Skeletal muscle tissue (tissue), 4 donors: ENCODE results near the gene MAP3K2. TPM values are rescaled to one million over a fixed set of nuclear protein-coding genes. Genes with fewer than 3 reads are reported as not detected.

Experiments used
- H3K27ac ChIP-seq: one replicate; pipeline ENCODE4 v1.7.0; 2013; ENCODE audit warnings: mild to moderate bottlenecking, low read depth, low read length, inconsistent platforms
- H3K27me3 ChIP-seq, 3 donors: one replicate each; pipeline ENCODE4 v1.7.0; 2013; ENCODE audit warnings: low read length in 3 of 3; ENCODE audit not compliant: control insufficient read depth in 3 of 3, insufficient read depth in 3 of 3
- H3K36me3 ChIP-seq, 3 donors: one replicate each; pipeline ENCODE4 v1.7.0; 2013; ENCODE audit warnings: low read length in 3 of 3; ENCODE audit not compliant: control insufficient read depth in 3 of 3, insufficient read depth in 3 of 3
- H3K4me1 ChIP-seq, 3 donors: one replicate each; pipeline ENCODE4 v1.7.0; 2013; ENCODE audit warnings: low read length in 3 of 3, mild to moderate bottlenecking in 3 of 3; ENCODE audit not compliant: control insufficient read depth in 3 of 3, insufficient read depth in 3 of 3
- H3K4me3 ChIP-seq, 3 donors: one replicate each; pipeline ENCODE4 v1.7.0; 2013; ENCODE audit warnings: low read length in 3 of 3
- H3K9ac ChIP-seq, 3 donors: one replicate each; pipeline ENCODE4 v1.7.0; 2013; ENCODE audit warnings: low read length in 3 of 3, mild to moderate bottlenecking in 3 of 3, moderate library complexity in 2 of 3, low read depth in 1 of 3
- H3K9me3 ChIP-seq, 3 donors: one replicate each; pipeline ENCODE4 v1.7.0; 2013; ENCODE audit warnings: low read length in 3 of 3; ENCODE audit not compliant: control insufficient read depth in 3 of 3
- total RNA-seq: library from RNA; depleted of rRNA; stranded (reverse); fragments of >200 nt; gene quantifications from one replicate; pipeline ENCODE4 v1.2.3, GENCODE V29; 2014
- donor health status: Osteomylitis.

MAP3K2 gene
- total RNA-seq, 1 donor from 2014 or later = 21.9 TPM

DNA sequence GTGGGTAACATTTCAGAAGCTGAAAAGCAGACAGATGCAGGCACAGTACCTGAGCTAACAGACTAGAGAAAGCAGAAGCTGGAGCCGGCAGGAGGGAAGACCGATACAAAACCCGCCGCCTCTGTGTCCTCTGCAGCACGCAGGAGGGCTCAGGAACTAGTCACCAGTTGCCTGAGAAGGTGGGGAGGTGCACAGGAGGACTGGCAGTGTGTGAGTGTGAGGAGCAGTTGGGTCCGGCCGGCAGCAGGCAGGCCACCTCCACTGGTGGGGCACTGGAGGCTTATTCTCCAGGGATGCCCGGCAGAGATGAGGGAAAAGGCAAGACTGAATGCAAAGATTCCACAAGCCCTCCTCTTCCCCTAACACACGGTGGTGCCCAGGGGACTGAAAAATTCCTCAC, 112.0 kb downstream of the MAP3K2 start:
- Histone ChIP-seq H3K4me3 (no peak overlapping the region), H3K27ac (no peak overlapping the region), H3K27me3 (no peaks in the 10 kb centered on the region), H3K9me3 (no peaks in the 10 kb centered on the region), H3K36me3 (peaks cover 54 to 70% (median 59%) of the 10 kb centered on the region in 3 donors), H3K9ac (no peak overlapping the region), H3K4me1 (no peaks in the 10 kb centered on the region)

DNA sequence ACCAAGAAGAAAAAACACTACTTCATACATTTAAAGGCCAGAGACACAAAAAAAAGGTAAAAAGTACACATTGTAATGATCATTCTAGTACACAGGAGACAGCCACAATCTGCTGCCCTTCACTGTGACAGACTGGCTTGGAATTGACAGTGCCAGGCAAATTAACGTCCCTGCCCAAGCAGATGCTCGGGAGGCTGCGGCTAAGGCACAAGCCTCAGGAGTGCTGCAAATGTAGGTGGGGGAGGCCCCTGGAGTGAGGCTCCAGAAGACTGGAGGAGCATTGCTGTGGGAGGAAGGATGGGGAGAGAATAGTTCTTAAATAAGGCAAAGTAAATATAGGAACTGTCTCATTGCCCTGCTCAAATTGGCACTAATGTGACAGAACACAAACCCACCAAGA, 112.4 kb downstream of the MAP3K2 start:
- Histone ChIP-seq H3K9me3 (no peaks in the 10 kb centered on the region), H3K27me3 (no peaks in the 10 kb centered on the region), H3K4me3 (no peak overlapping the region), H3K27ac (no peak overlapping the region), H3K9ac (no peak overlapping the region), H3K36me3 (peaks cover 57 to 72% (median 63%) of the 10 kb centered on the region in 3 donors), H3K4me1 (no peaks in the 10 kb centered on the region)

DNA sequence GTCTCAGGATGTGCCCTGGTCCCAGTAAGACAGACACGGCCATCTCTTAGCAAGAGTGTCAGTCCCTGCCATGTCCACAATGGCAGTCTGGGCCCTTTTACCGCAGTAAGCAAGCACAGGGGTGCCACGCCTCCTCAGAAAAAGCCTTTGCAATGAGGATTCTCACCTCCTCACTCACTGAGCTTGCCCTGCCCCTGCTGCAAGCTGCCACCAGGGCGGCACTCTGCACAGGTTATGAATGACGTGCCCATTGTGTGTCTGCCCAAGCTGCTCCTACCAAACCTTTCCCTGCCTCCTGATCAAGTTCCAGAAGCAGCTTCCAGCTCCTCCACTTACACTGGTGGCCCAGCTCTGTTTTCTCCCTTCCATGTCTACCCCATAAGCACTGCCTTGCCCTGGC, 117.1 kb downstream of the MAP3K2 start:
- H3K9me3 ChIP-seq = no peaks in the 10 kb centered on the region
- no peak overlapping the region for H3K9ac ChIP-seq
- no peaks in the 10 kb centered on the region for H3K27me3 ChIP-seq
- no peak overlapping the region for H3K27ac ChIP-seq
- no peak overlapping the region for H3K4me3 ChIP-seq
- H3K36me3 ChIP-seq = peaks cover 48 to 65% (median 51%) of the 10 kb centered on the region in 3 donors
- H3K4me1 ChIP-seq = no peaks in the 10 kb centered on the region

DNA sequence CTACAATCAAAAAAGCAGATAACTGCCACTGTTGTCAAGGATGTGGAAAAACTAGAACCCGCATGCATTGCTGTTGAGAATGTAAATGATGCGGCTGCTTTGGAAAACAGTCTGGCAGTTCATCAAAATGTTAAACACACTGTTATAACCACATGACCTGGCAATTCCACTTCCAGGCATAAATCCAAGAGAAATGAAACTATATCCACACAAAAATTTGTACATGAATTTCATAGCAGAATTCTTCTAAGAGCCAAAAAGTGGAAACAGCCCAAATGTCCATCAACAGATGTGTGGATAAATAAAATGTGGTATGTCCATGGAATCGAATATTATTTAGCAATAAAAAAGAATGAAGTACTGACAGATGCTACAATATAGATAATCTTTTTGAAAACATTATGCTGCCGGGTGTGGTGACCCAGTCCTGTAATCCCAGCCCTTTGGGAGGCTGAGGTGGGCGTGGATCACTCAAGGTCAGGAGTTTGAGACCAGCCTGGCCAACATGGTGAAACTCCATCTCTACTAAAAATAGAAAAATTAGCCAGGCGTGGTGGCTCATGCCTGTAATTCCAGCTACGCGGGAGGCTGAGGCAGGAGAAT, 125.9 kb downstream of the MAP3K2 start:
- Histone ChIP-seq H3K9me3 (no peaks in the 10 kb centered on the region), H3K36me3 (peaks cover 31 to 43% (median 42%) of the 10 kb centered on the region in 3 donors), H3K4me1 (no peaks in the 10 kb centered on the region), H3K4me3 (no peak overlapping the region), H3K9ac (no peak overlapping the region), H3K27ac (no peak overlapping the region), H3K27me3 (no peaks in the 10 kb centered on the region)

DNA sequence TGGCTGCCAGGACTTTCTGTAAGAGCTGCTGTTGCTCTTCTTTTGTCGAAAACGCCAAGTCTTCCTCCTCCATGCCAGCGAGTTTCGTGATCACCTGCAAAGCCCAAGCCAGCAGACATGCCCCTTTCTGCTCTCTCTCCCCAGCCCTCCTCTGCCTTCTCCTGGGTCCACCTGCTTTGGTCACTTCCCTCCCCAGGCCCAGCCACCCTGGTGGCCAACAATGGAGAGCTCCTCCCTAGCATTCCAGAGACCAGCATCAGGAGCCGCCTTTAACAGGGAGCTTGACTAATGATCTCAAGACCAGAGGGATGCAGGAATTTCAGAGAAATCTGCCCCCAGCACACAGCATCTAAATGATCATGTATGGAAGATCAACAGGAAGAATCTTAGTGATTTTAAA, 128.4 kb downstream of the MAP3K2 start:
- Histone ChIP-seq H3K4me3 (no peak overlapping the region), H3K4me1 (no peaks in the 10 kb centered on the region), H3K36me3 (peaks cover 37 to 47% (median 46%) of the 10 kb centered on the region in 3 donors), H3K27ac (no peak overlapping the region), H3K27me3 (no peaks in the 10 kb centered on the region), H3K9ac (no peak overlapping the region), H3K9me3 (no peaks in the 10 kb centered on the region)

DNA sequence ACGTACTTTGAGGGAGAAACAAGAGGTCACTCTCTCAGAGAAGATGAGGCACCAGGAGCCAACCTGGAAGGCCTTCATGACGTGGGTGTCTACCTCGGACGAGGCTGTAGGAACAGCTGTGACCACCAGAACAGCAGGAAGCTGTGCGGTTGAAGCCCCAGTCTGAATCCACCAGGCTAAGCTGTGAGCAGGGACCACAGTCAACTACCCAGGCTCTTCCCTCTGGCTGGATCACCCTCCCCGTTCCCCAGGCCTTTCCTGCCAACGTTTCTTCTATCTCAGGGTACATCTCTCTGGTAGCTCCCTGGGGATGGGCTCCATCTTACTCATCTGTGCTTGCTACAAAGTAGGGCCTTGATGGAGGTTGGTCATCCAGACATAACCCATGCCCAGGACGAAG, 130.9 kb downstream of the MAP3K2 start:
- no peak overlapping the region for H3K4me3 ChIP-seq
- no peaks in the 10 kb centered on the region for H3K27me3 ChIP-seq
- no peaks in the 10 kb centered on the region for H3K4me1 ChIP-seq
- H3K36me3 ChIP-seq = peaks cover 37 to 46% (median 46%) of the 10 kb centered on the region in 3 donors
- H3K27ac ChIP-seq = no peak overlapping the region
- H3K9ac ChIP-seq = no peak overlapping the region
- no peaks in the 10 kb centered on the region for H3K9me3 ChIP-seq

DNA sequence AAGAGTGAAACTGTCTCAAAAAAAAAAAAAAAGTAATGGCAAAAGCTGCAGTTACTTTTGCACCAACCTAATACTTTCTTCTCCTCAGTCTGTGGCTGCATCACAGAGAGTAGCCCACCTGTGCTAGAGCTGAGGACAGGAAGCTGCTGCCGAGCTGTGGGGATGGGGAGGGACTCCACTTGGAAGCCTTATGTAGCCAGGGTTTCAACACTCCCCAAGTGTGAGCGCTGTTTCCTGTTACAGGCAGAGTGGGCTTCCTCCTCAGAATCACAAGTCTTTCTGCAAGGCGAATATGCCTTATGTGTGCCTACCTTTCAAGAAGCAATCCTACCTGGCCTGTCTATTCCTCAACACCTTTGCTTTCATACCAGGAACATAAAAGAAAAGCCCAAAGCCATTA, 131.4 kb downstream of the MAP3K2 start:
- Histone ChIP-seq H3K9ac (no peak overlapping the region), H3K9me3 (no peaks in the 10 kb centered on the region), H3K27me3 (no peaks in the 10 kb centered on the region), H3K36me3 (peaks cover 37 to 46% (median 46%) of the 10 kb centered on the region in 3 donors), H3K4me3 (no peak overlapping the region), H3K27ac (no peak overlapping the region), H3K4me1 (no peaks in the 10 kb centered on the region)

DNA sequence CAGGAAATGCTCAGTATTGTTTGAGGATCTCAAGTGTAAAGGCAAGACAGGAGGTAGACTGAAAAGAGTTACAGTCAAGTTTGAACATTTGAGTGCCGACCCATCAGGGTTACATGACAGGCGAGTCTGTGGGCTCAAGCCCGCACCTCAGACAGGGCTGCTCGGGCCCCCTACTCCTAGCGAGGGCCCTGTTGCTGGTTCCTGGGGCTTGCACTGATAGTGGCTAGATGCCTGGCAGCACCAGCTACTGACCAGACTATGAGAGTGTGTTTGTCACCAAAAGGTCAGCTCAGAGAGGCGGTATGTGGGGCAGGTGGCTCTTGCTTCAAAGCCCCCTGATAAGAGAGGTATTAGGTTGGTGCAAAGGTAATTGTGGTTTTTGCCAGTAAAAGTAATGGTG, 132.1 kb downstream of the MAP3K2 start:
- Histone ChIP-seq H3K27me3 (no peaks in the 10 kb centered on the region), H3K4me3 (no peak overlapping the region), H3K9ac (no peak overlapping the region), H3K9me3 (no peaks in the 10 kb centered on the region), H3K27ac (no peak overlapping the region), H3K36me3 (peaks cover 33 to 40% (median 39%) of the 10 kb centered on the region in 3 donors), H3K4me1 (no peaks in the 10 kb centered on the region)

DNA sequence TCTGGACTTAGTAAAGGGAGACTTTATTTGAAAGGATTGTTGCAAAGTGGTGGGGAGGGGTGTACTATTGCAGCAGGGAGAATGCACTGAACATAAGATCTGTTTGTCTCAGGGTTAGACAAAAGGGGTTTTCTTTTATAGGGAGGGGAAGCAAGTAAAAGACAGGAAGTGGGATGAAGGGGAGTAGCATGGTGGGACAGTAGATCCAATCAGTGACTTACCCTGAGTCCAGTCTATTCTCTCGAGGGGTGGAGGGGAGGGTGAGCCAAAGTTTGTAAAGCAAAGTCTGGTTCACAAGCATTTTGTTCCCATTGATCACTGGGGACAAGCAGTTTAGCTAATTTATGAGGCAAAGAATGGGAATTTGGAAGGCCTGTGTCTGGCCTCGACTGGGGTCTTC, 132.6 kb downstream of the MAP3K2 start:
- Histone ChIP-seq H3K4me1 (no peaks in the 10 kb centered on the region), H3K27ac (no peak overlapping the region), H3K36me3 (peaks cover 31 to 34% (median 34%) of the 10 kb centered on the region in 3 donors), H3K4me3 (no peak overlapping the region), H3K9ac (no peak overlapping the region), H3K27me3 (no peaks in the 10 kb centered on the region), H3K9me3 (no peaks in the 10 kb centered on the region)

DNA sequence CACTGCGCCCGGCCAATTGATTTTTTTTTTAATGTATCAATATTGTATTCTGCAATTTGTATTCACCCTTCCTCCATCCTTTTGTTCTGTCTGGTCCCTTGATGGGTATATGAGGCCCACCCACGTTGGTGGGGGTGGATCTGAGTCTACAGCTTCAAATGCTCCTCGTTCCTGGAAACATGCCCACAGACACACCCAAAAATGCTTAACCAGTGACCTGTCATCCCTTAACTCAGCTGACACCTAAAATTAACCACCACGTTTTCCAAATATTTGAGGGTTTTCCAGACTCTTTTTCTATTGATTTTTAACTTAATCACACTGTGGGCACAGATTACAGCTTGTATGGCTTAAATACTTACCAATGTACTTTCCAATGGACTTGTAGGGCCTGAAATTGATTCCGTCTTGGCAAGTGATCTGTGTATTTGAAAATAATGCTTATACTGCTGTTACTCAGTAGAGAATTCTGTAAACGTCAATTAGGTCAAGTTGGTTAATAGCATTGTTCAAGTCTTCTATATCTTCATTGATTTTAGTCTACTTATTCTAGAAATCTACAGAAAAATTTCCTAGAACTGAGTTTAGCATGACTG, 133.3 kb downstream of the MAP3K2 start:
- Histone ChIP-seq H3K27me3 (no peaks in the 10 kb centered on the region), H3K9me3 (no peaks in the 10 kb centered on the region), H3K4me1 (no peaks in the 10 kb centered on the region), H3K9ac (no peak overlapping the region), H3K36me3 (peaks cover 25 to 29% (median 27%) of the 10 kb centered on the region in 3 donors), H3K4me3 (no peak overlapping the region), H3K27ac (no peak overlapping the region)
